GM19324 (cell line): ENCODE data around the gene WDR45.
"Not testable (repeated sequence)": the region's sequence is repeated elsewhere in the genome, so short reads cannot be mapped to it uniquely, and the experiment has no call there.

Experiments
- ATAC-seq: cut with Tn5 transposase; IDR thresholded peaks from one replicate; pipeline ENCODE4 v1.9.1; 2021; ENCODE audit warnings: mild to moderate bottlenecking, moderate library complexity; ENCODE audit not compliant: unreplicated experiment, low FRiP score

WDR45 gene

GRCh38 chrX:49079489-49080428, at the start of gene WDR45:
Gene WDR45 (minus strand): TSS chrX:49079887. CDS start chrX:49078095, 1,792 bp downstream.
- ATAC-seq: peak; percentile 49

GRCh38 chrX:49129427-49129826, 49.7 kb upstream of the WDR45 start:
- ATAC-seq: no peak

- not testable (repeated sequence) for ATAC-seq
These were observed 48.1 kb upstream of the WDR45 start for GRCh38 chrX:49127742-49128258.

GRCh38 chrX:49122499-49122898, 42.8 kb upstream of the WDR45 start:
- ATAC-seq: no peak

GRCh38 chrX:49120091-49120490, 40.4 kb upstream of the WDR45 start:
- ATAC-seq: no peak

GRCh38 chrX:49117581-49117980, 37.9 kb upstream of the WDR45 start:
- no peak for ATAC-seq

- ATAC-seq: no peak
These were observed 37.0 kb upstream of the WDR45 start for GRCh38 chrX:49116716-49117115.

- ATAC-seq: no peak
These were observed 36.4 kb upstream of the WDR45 start for GRCh38 chrX:49116076-49116475.

- no peak for ATAC-seq
These were observed 32.1 kb upstream of the WDR45 start for GRCh38 chrX:49111791-49112190.

GRCh38 chrX:49110417-49110816, 30.7 kb upstream of the WDR45 start:
- ATAC-seq: no peak

- no peak for ATAC-seq
These were observed 29.0 kb upstream of the WDR45 start for GRCh38 chrX:49108641-49109040.

- ATAC-seq: no peak
These were observed 27.2 kb upstream of the WDR45 start for GRCh38 chrX:49106930-49107329.

- ATAC-seq: no peak
These were observed 26.6 kb upstream of the WDR45 start for GRCh38 chrX:49106296-49106695.

GRCh38 chrX:49103637-49104036, 23.9 kb upstream of the WDR45 start:
- ATAC-seq: no peak

GRCh38 chrX:49102190-49102589, 22.5 kb upstream of the WDR45 start:
- ATAC-seq: no peak

- no peak for ATAC-seq
These were observed 21.9 kb upstream of the WDR45 start for GRCh38 chrX:49101629-49101984.

GRCh38 chrX:49100704-49101628, 21.3 kb upstream of the WDR45 start:
- peak; percentile 89 for ATAC-seq

- no peak for ATAC-seq
These were observed 16.7 kb upstream of the WDR45 start for GRCh38 chrX:49096419-49096818.

- no peak for ATAC-seq
These were observed 9.9 kb upstream of the WDR45 start for GRCh38 chrX:49089553-49089952.

- ATAC-seq: no peak
These were observed 2.7 kb upstream of the WDR45 start for GRCh38 chrX:49082271-49082871.

GRCh38 chrX:49077941-49078340, 1.7 kb downstream of the WDR45 start:
- ATAC-seq: no peak
